ENCODE results near the gene ULBP1.
"Not testable (repeated sequence)": the region's sequence is repeated elsewhere in the genome, so short reads cannot be mapped to it uniquely, and the experiment has no call there.

GRCh38 chr6:149922091-149922490 is 41.7 kb upstream of the ULBP1 start:
- TF ChIP-seq CTCF (conservative IDR thresholded peaks at IDR 0.05); ZFX (IDR thresholded peaks at IDR 0.05): not testable (repeated sequence)
